K562 (cell line): ENCODE data around the gene HLA-DOB. TPM values are rescaled to one million over a fixed set of nuclear protein-coding genes. Genes with fewer than 3 reads are reported as not detected.

ENCODE experiments used
- CHCHD3 ChIP-seq: fragments of 250-450 bp; sonication (Bioruptor Pico); IDR thresholded peaks from 2 replicates; pipeline ENCODE4 v2.1.2; 2022; ENCODE audit warnings: mild to moderate bottlenecking
- CREBBP ChIP-seq: IDR thresholded peaks from one replicate; pipeline ENCODE4 v1.6.1; 2012; ENCODE audit warnings: low read depth, mild to moderate bottlenecking, control low read depth, inconsistent platforms, low read length
- DACH1 ChIP-seq: fragments of 450-650 bp; IDR thresholded peaks from 2 replicates; pipeline ENCODE4 v1.6.1; 2018; ENCODE audit not compliant: partially characterized antibody
- FOSL1 ChIP-seq: fragments of 200-800 bp; sonication (Bioruptor generic); conservative IDR thresholded peaks from 2 replicates; pipeline ENCODE4 v1.6.1; 2016; ENCODE audit warnings: missing genetic modification characterization, missing compliant biosample characterization
- FOXJ2 ChIP-seq: fragments of 200-800 bp; sonication (Bioruptor generic); IDR thresholded peaks from 2 replicates; pipeline ENCODE4 v1.6.1; 2016; ENCODE audit warnings: missing genetic modification characterization, missing compliant biosample characterization
- GTF3C2 ChIP-seq: IDR thresholded peaks from 3 replicates; pipeline ENCODE4 v1.6.1; 2011; ENCODE audit warnings: borderline replicate concordance, mild to moderate bottlenecking, moderate library complexity; ENCODE audit not compliant: insufficient read length; ENCODE audit errors: extremely low read depth
- HMG20A ChIP-seq: fragments of 450-650 bp; formaldehyde crosslinking; conservative IDR thresholded peaks from 2 replicates; pipeline ENCODE4 v1.4.0; 2020; ENCODE audit warnings: mild to moderate bottlenecking, mixed read lengths
- IRF9 ChIP-seq: fragments of 450-650 bp; IDR thresholded peaks from 2 replicates; pipeline ENCODE4 v1.6.1; 2016; ENCODE audit warnings: missing biosample characterization, missing genetic modification characterization
- KAT7 ChIP-seq: sonication (generic); formaldehyde crosslinking; IDR thresholded peaks from 2 replicates; pipeline ENCODE4 v1.8.0; 2022; ENCODE audit warnings: missing genetic modification reagents, mild to moderate bottlenecking, borderline replicate concordance
- MED1 ChIP-seq: sonication (generic); formaldehyde crosslinking; IDR thresholded peaks from 2 replicates; pipeline ENCODE4 v1.8.1; 2023; ENCODE audit warnings: missing genetic modification reagents, borderline replicate concordance
- NELFE ChIP-seq: IDR thresholded peaks from 2 replicates; pipeline ENCODE4 v1.6.1; 2011; ENCODE audit warnings: mild to moderate bottlenecking; ENCODE audit not compliant: insufficient read depth, insufficient read length
- SRSF1 ChIP-seq: fragments of 200-400 bp; formaldehyde crosslinking; IDR thresholded peaks from 2 replicates; pipeline ENCODE4 v1.6.1; 2017; ENCODE audit warnings: mild to moderate bottlenecking, low read depth, low read length, moderate library complexity
- SUPT5H ChIP-seq: fragments of 450-650 bp; IDR thresholded peaks from 2 replicates; pipeline ENCODE4 v1.6.1; 2016
- THAP12 ChIP-seq: fragments of 250-450 bp; sonication (Bioruptor Pico); IDR thresholded peaks from 2 replicates; pipeline ENCODE4 v1.9.0; 2021; ENCODE audit warnings: mild to moderate bottlenecking, inconsistent platforms
- YBX1 ChIP-seq: fragments of 450-650 bp; IDR thresholded peaks from 2 replicates; pipeline ENCODE4 v1.7.1; 2016; ENCODE audit warnings: mild to moderate bottlenecking
- ZNF146 ChIP-seq: IDR thresholded peaks from one replicate; pipeline ENCODE4 v1.6.1; 2018; ENCODE audit warnings: missing compliant biosample characterization; ENCODE audit not compliant: unreplicated experiment
- ZNF3 ChIP-seq: fragments of 250-450 bp; sonication (Bioruptor Pico); IDR thresholded peaks from 2 replicates; pipeline ENCODE4 v1.5.0; 2021; ENCODE audit warnings: mild to moderate bottlenecking, moderate library complexity
- ZNF449 ChIP-seq: fragments of 250-450 bp; sonication (Bioruptor Pico); IDR thresholded peaks from 2 replicates; pipeline ENCODE4 v1.8.0; 2022; ENCODE audit warnings: moderate library complexity, mild to moderate bottlenecking, inconsistent platforms
- ZNF717 ChIP-seq: fragments of 250-450 bp; sonication (Bioruptor Pico); IDR thresholded peaks from 2 replicates; pipeline ENCODE4 v1.5.0; 2021
- polyA plus RNA-seq, 8 experiments: library from polyadenylated mRNA; depleted of rRNA in 4 of 8; stranded (reverse) in 5 of 8; unstranded in 3 of 8; fragments of >200 nt; fragmentation: Nextera tagmentation in 2 of 8; fragmentation: Illumina TruSeq in 1 of 8; extraction: Ambion mirVana in 2 of 8; extraction: Trizol in 1 of 8; gene quantifications; 2 replicates each; pipeline versions ENCODE4 v1.2.1 to v1.2.3, GENCODE V29; 2011 to 2014; ENCODE audit warnings: inconsistent platforms in 1 of 8, missing spikeins in 1 of 8
- total RNA-seq, 7 experiments: library from RNA; depleted of rRNA in 6 of 7; stranded (reverse); fragments of >200 nt in 6 of 7; fragmentation: Illumina TruSeq in 2 of 7; extraction: Trizol in 2 of 7; gene quantifications; 2 replicates each; pipeline versions ENCODE4 v1.2.1 to v1.2.3, GENCODE V29; 2011 to 2021; ENCODE audit warnings: low replicate concordance in 1 of 7

The HLA-DOB gene
- total and polyA plus RNA-seq, 9 of the 15 experiments (the other 6 are each of a cell fraction or from before 2014, with no cell fraction given), result 1.2 to 4.0 (median 2.5) TPM

GRCh38 chr6:32853541-32854375, 37.0 kb upstream of the HLA-DOB start, which contains the start of the genes PSMB9 and TAP1 (continued):
- TF ChIP-seq ZNF146 (CRISPR knock-in tag), result no peak
- TF ChIP-seq SUPT5H, result 0 out of 2 replicates have a peak, but pooled peaks have one; percentile 43
- no peak for TF ChIP-seq ZNF449 (CRISPR knock-in tag)
- TF ChIP-seq GTF3C2, result no peak
- TF ChIP-seq CHCHD3 (CRISPR knock-in tag), result no peak
- TF ChIP-seq FOSL1 (tag), result peak; percentile 48; the same call in 1 of the 2 replicates
- no peak for TF ChIP-seq IRF9 (tag)
- no peak for TF ChIP-seq DACH1
- no peak for TF ChIP-seq FOXJ2
- TF ChIP-seq CREBBP, result no peak
- TF ChIP-seq ZNF717 (CRISPR knock-in tag), result no peak
- no peak for TF ChIP-seq HMG20A (CRISPR knock-in tag)
- TF ChIP-seq ZNF3 (CRISPR knock-in tag), result no peak
- no peak for TF ChIP-seq YBX1
- TF ChIP-seq MED1 (CRISPR knock-in tag), result no peak
- no peak for TF ChIP-seq SRSF1
- 0 out of 2 replicates have a peak, but pooled peaks have one; percentile 46 for TF ChIP-seq THAP12 (CRISPR knock-in tag)
- TF ChIP-seq NELFE, result no peak
- no peak; the same call in 1 of the 2 replicates for TF ChIP-seq KAT7 (CRISPR knock-in tag)
